Stimulated activated naive CD4-positive, alpha-beta T cell treated with Interleukin-2 at 50 U/mL for 16 hours (primary cell): ENCODE measurements around the gene RAB10.
"Not testable (repeated sequence)": the region's sequence is repeated elsewhere in the genome, so short reads cannot be mapped to it uniquely, and the experiment has no call there.

ENCODE experiments used
- DNase-seq: peaks from one replicate; lab custom pipeline; 2025; lab: John Stamatoyannopoulos, UW

The RAB10 gene

GRCh38 chr2:26058390-26058789 is 24.5 kb downstream of the RAB10 start:
- no peak for DNase-seq

GRCh38 chr2:26059542-26059941 is 25.7 kb downstream of the RAB10 start:
- no peak for DNase-seq

GRCh38 chr2:26061539-26061938 is 27.7 kb downstream of the RAB10 start:
- DNase-seq: no peak

- no peak for DNase-seq
These were observed 31.0 kb downstream of the RAB10 start for GRCh38 chr2:26064846-26065245.

GRCh38 chr2:26067186-26067974 is 33.5 kb downstream of the RAB10 start:
- no peak for DNase-seq

- DNase-seq: no peak
These were observed 34.2 kb downstream of the RAB10 start for GRCh38 chr2:26067980-26068507.

GRCh38 chr2:26068602-26069298 is 34.9 kb downstream of the RAB10 start:
- peak; percentile 30 for DNase-seq

GRCh38 chr2:26070730-26071129 is 36.8 kb downstream of the RAB10 start:
- DNase-seq: no peak

- DNase-seq: no peak
These were observed 39.3 kb downstream of the RAB10 start for GRCh38 chr2:26072925-26073768.

- DNase-seq: no peak
These were observed 39.9 kb downstream of the RAB10 start for GRCh38 chr2:26073830-26074229.

GRCh38 chr2:26074676-26075075 is 40.8 kb downstream of the RAB10 start:
- DNase-seq: no peak

- DNase-seq: no peak
These were observed 41.3 kb downstream of the RAB10 start for GRCh38 chr2:26075173-26075572.

GRCh38 chr2:26076001-26076587 is 42.2 kb downstream of the RAB10 start:
- no peak for DNase-seq

- DNase-seq: no peak
These were observed 43.4 kb downstream of the RAB10 start for GRCh38 chr2:26077291-26077690.

- no peak for DNase-seq
These were observed 45.1 kb downstream of the RAB10 start for GRCh38 chr2:26078939-26079338.

- no peak for DNase-seq
These were observed 46.5 kb downstream of the RAB10 start for GRCh38 chr2:26080356-26080755.

- not testable (repeated sequence) for DNase-seq
These were observed 47.0 kb downstream of the RAB10 start for GRCh38 chr2:26080925-26081324.

- no peak for DNase-seq
These were observed 47.7 kb downstream of the RAB10 start for GRCh38 chr2:26081556-26081955.

GRCh38 chr2:26086155-26086637 is 52.3 kb downstream of the RAB10 start:
- no peak for DNase-seq

GRCh38 chr2:26086779-26087178 is 52.9 kb downstream of the RAB10 start:
- no peak for DNase-seq

GRCh38 chr2:26088038-26088643 is 54.3 kb downstream of the RAB10 start:
- no peak for DNase-seq
